Measurements from ENCODE around the gene IL15. TPM values are rescaled to one million over a fixed set of nuclear protein-coding genes. Genes with fewer than 3 reads are reported as not detected.
"Not testable (repeated sequence)": the region's sequence is repeated elsewhere in the genome, so short reads cannot be mapped to it uniquely, and the experiment has no call there.

Gene IL15
- total RNA-seq = 1.2 and 1.8 TPM in 2 replicates

- intact Hi-C loops (cut with micrococcal nuclease) = loop anchor here (5.0 kb wide), 2 partner anchors 414 to 1546 kb away; partner anchors contain the start of genes USP38 and ZNF330
Observed at GRCh38 chr4:141636082-141636770, at the start of gene IL15. TSS of gene IL15 (plus strand) at chr4:141636583. CDS start at chr4:141719465, 82,882 bp downstream.

- intact Hi-C loops (cut with micrococcal nuclease) = no loop called here
Observed at GRCh38 chr4:141587897-141588296, 48.5 kb upstream of the IL15 start.

GRCh38 chr4:141595531-141595930 is 40.9 kb upstream of the IL15 start:
- intact Hi-C loops (cut with micrococcal nuclease) = no loop called here

- intact Hi-C loops (cut with micrococcal nuclease) = no loop called here
Observed at GRCh38 chr4:141599853-141600252, 36.5 kb upstream of the IL15 start.

- intact Hi-C loops (cut with micrococcal nuclease) = not testable (repeated sequence)
Observed at GRCh38 chr4:141604683-141605082, 31.7 kb upstream of the IL15 start.

GRCh38 chr4:141605425-141605856 is 30.9 kb upstream of the IL15 start:
- intact Hi-C loops (cut with micrococcal nuclease) = no loop called here

- intact Hi-C loops (cut with micrococcal nuclease) = no loop called here
Observed at GRCh38 chr4:141609243-141609642, 27.1 kb upstream of the IL15 start.

- intact Hi-C loops (cut with micrococcal nuclease) = no loop called here
Observed at GRCh38 chr4:141610365-141610764, 26.0 kb upstream of the IL15 start.

- intact Hi-C loops (cut with micrococcal nuclease) = no loop called here
Observed at GRCh38 chr4:141614878-141615586, 21.4 kb upstream of the IL15 start.

- intact Hi-C loops (cut with micrococcal nuclease) = not testable (repeated sequence)
Observed at GRCh38 chr4:141615587-141615918, 20.8 kb upstream of the IL15 start.

GRCh38 chr4:141620715-141621114 is 15.7 kb upstream of the IL15 start:
- intact Hi-C loops (cut with micrococcal nuclease) = no loop called here

GRCh38 chr4:141625023-141625422 is 11.4 kb upstream of the IL15 start:
- intact Hi-C loops (cut with micrococcal nuclease) = no loop called here

GRCh38 chr4:141630854-141631253 is 5.5 kb upstream of the IL15 start:
- intact Hi-C loops (cut with micrococcal nuclease) = no loop called here

- intact Hi-C loops (cut with micrococcal nuclease) = loop anchor here (5.0 kb wide), 2 partner anchors 413 to 1547 kb away; partner anchors contain the start of genes USP38 and ZNF330
Observed at GRCh38 chr4:141635736-141636081, 674 bp upstream of the IL15 start.

GRCh38 chr4:141636771-141637460 is 533 bp downstream of the IL15 start:
- intact Hi-C loops (cut with micrococcal nuclease) = loop anchor here (5.0 kb wide), 2 partner anchors 415 to 1545 kb away; partner anchors contain the start of genes USP38 and ZNF330

- intact Hi-C loops (cut with micrococcal nuclease) = loop anchor here (5.0 kb wide), 2 partner anchors 415 to 1545 kb away; partner anchors contain the start of genes USP38 and ZNF330
Observed at GRCh38 chr4:141637565-141637964, 1.2 kb downstream of the IL15 start.

GRCh38 chr4:141638230-141638629 is 1.8 kb downstream of the IL15 start:
- intact Hi-C loops (cut with micrococcal nuclease) = loop anchor here (5.0 kb wide), 2 partner anchors 416 to 1544 kb away; partner anchors contain the start of genes USP38 and ZNF330

GRCh38 chr4:141640696-141641095 is 4.3 kb downstream of the IL15 start:
- intact Hi-C loops (cut with micrococcal nuclease) = no loop called here

- intact Hi-C loops (cut with micrococcal nuclease) = no loop called here
Observed at GRCh38 chr4:141642063-141642462, 5.7 kb downstream of the IL15 start.

GRCh38 chr4:141642711-141643110 is 6.3 kb downstream of the IL15 start:
- intact Hi-C loops (cut with micrococcal nuclease) = no loop called here

- intact Hi-C loops (cut with micrococcal nuclease) = no loop called here
Observed at GRCh38 chr4:141643557-141643956, 7.2 kb downstream of the IL15 start.

Measured in T-helper 2 cell treated with Interferon-gamma antibody and Interleukin-4, amounts not matched to agents 100 ng/mL and 5 ng/mL, for 36 hours (primary cell).